K562 (cell line): Measurements from ENCODE around the gene DNAJC25. TPM values are rescaled to one million over a fixed set of nuclear protein-coding genes. Genes with fewer than 3 reads are reported as not detected.

ENCODE experiments used
- ATAC-seq: fragments of 200-7000 bp; cut with Tn5 transposase; 3 replicates; pipeline ENCODE4 v1.9.1; 2020; ENCODE audit warnings: moderate library complexity
- BruUV-seq: library from RNA; stranded (reverse); fragments of 400-500 nt; replicated peaks from 2 replicates; lab custom pipeline; 2021; lab: Mats Ljungman, UMichigan
- CTCF ChIA-PET: fragments of 300-600 bp; formaldehyde crosslinking; extraction: SDS; loops from one replicate; lab custom pipeline; 2021; ENCODE audit warnings: low intra/inter-chr PET ratio; lab: Yijun Ruan, JAX
- POLR2A ChIA-PET: fragments of 300-600, 350-650 bp; sonication (Branson Sonifier 250); formaldehyde crosslinking; extraction: SDS; loops from one replicate; lab custom pipeline; 2021; ENCODE audit warnings: antibody characterized with exemption, inconsistent platforms; lab: Yijun Ruan, JAX
- DNase-seq, 4 experiments: peaks; one replicate each; pipeline versions ENCODE4 v3.0.0 to v3.0.0-alpha.2; 2011 to 2018; ENCODE audit warnings: low spot score in 3 of 4, mixed read lengths in 3 of 4; ENCODE audit errors: extremely low read depth in 1 of 4
- FAIRE-seq: peaks from 2 replicates; lab custom pipeline; 2011; peaks lifted over from hg19 to GRCh38; lab: Jason Lieb, UNC
- H2AFZ ChIP-seq: 2 replicates; pipeline ENCODE4 v1.6.0; 2011; ENCODE audit warnings: low read depth, low read length, control low read depth, inconsistent platforms
- H3K27ac ChIP-seq: fragments of 200-600 bp; 3 replicates; pipeline ENCODE4 v1.8.0; 2011; ENCODE audit warnings: low read depth, mild to moderate bottlenecking, control low read depth, inconsistent platforms, low read length, moderate library complexity, mixed read lengths; ENCODE audit errors: extremely low read depth
- H3K27me3 ChIP-seq, 2 experiments: fragments of 300-600 bp in 1 of 2; 2 replicates in 1 of 2; 3 replicates in 1 of 2; pipeline versions ENCODE4 v1.6.0 to v1.8.0; 2011; ENCODE audit warnings: inconsistent platforms in 2 of 2, low read length in 2 of 2, mild to moderate bottlenecking in 1 of 2, mixed read lengths in 1 of 2, moderate library complexity in 1 of 2; ENCODE audit not compliant: control insufficient read depth in 2 of 2, insufficient read depth in 2 of 2
- H3K36me3 ChIP-seq: fragments of 300-600 bp; 3 replicates; pipeline ENCODE4 v1.8.0; 2011; ENCODE audit warnings: mild to moderate bottlenecking, low read length, inconsistent platforms; ENCODE audit not compliant: control insufficient read depth, insufficient read depth
- H3K4me1 ChIP-seq, 2 experiments: fragments of 200-600 bp in 1 of 2; replicated peaks in 1 of 2; 2 replicates in 1 of 2; 3 replicates in 1 of 2; pipeline versions ENCODE4 v1.5.1 to v1.8.0; 2011; ENCODE audit warnings: inconsistent platforms in 2 of 2, low read length in 2 of 2, mild to moderate bottlenecking in 1 of 2, mixed read lengths in 1 of 2, moderate library complexity in 1 of 2; ENCODE audit not compliant: control insufficient read depth in 2 of 2, insufficient read depth in 2 of 2
- H3K4me2 ChIP-seq: 2 replicates; pipeline ENCODE4 v1.6.1; 2011; ENCODE audit warnings: low read length, control low read depth, inconsistent platforms, mixed read lengths; ENCODE audit not compliant: insufficient read depth
- H3K4me3 ChIP-seq: fragments of 200-600 bp; sonication (generic), shearing (Covaris generic); 2 replicates; pipeline ENCODE4 v1.5.1; 2016; ENCODE audit warnings: control low read depth, inconsistent platforms
- H3K79me2 ChIP-seq: fragments of 200-600 bp; 3 replicates; pipeline ENCODE4 v1.8.0; 2011; ENCODE audit warnings: low read length, inconsistent platforms; ENCODE audit not compliant: control insufficient read depth, insufficient read depth
- H3K9ac ChIP-seq, 2 experiments: 2 replicates each; pipeline versions ENCODE4 v1.6.0 to v1.6.1; 2011; ENCODE audit warnings: low read depth in 2 of 2, low read length in 2 of 2, control low read depth in 1 of 2, inconsistent platforms in 1 of 2, mild to moderate bottlenecking in 1 of 2, mixed read lengths in 1 of 2; ENCODE audit not compliant: insufficient read depth in 1 of 2
- H3K9me1 ChIP-seq: one replicate; pipeline ENCODE4 v1.6.0; 2011; ENCODE audit warnings: inconsistent platforms, mild to moderate bottlenecking, low read length, moderate library complexity; ENCODE audit not compliant: control insufficient read depth, insufficient read depth
- H3K9me3 ChIP-seq: replicated peaks from 2 replicates; pipeline ENCODE4 v1.5.1; 2011; ENCODE audit warnings: low read depth, low read length, inconsistent platforms; ENCODE audit not compliant: control insufficient read depth, insufficient read depth
- H4K20me1 ChIP-seq: replicated peaks from 2 replicates; pipeline ENCODE4 v1.6.1; 2011; ENCODE audit warnings: low read length, inconsistent platforms, mixed read lengths; ENCODE audit not compliant: control insufficient read depth, insufficient read depth
- E2F8 ChIP-seq: fragments of 450-650 bp; IDR thresholded peaks from 2 replicates; pipeline ENCODE4 v1.7.1; 2018; ENCODE audit warnings: mild to moderate bottlenecking, low read depth; ENCODE audit not compliant: partially characterized antibody
- FOXJ3 ChIP-seq: sonication (generic); formaldehyde crosslinking; IDR thresholded peaks from 2 replicates; pipeline ENCODE4 v1.4.0; 2020; ENCODE audit warnings: mild to moderate bottlenecking, missing genetic modification reagents
- GABPB2 ChIP-seq: fragments of 250-450 bp; sonication (Bioruptor Pico); conservative IDR thresholded peaks from 2 replicates; pipeline ENCODE4 v1.5.1; 2021; ENCODE audit warnings: mild to moderate bottlenecking
- JUND ChIP-seq, 2 experiments: IDR thresholded peaks; 2 replicates in 1 of 2; 3 replicates in 1 of 2; pipeline ENCODE4 v1.6.1; 2011; ENCODE audit warnings: borderline replicate concordance in 2 of 2, low read depth in 2 of 2, low read length in 2 of 2, improper control_type of control experiment in 1 of 2, missing biosample characterization in 1 of 2, missing genetic modification characterization in 1 of 2, missing genetic modification reagents in 1 of 2
- KLF1 ChIP-seq: fragments of 450-650 bp; IDR thresholded peaks from 2 replicates; pipeline ENCODE4 v1.6.1; 2016; ENCODE audit warnings: missing genetic modification characterization, missing compliant biosample characterization
- LCOR ChIP-seq: sonication (generic); formaldehyde crosslinking; IDR thresholded peaks from 2 replicates; pipeline ENCODE4 v1.8.0; 2022; ENCODE audit warnings: mild to moderate bottlenecking, missing genetic modification reagents
- MBD2 ChIP-seq: sonication (generic); IDR thresholded peaks from 2 replicates; pipeline ENCODE4 v1.6.1; 2016; ENCODE audit warnings: low read depth, borderline replicate concordance
- NBN ChIP-seq: fragments of 450-650 bp; IDR thresholded peaks from 2 replicates; pipeline ENCODE4 v1.6.1; 2016; ENCODE audit warnings: low read depth, mild to moderate bottlenecking
- PATZ1 ChIP-seq: fragments of 250-450 bp; sonication (Bioruptor Pico); IDR thresholded peaks from 2 replicates; pipeline ENCODE4 v1.5.0; 2020; ENCODE audit warnings: mild to moderate bottlenecking, borderline replicate concordance
- POU5F1 ChIP-seq: fragments of 150-350 bp; IDR thresholded peaks from 2 replicates; pipeline ENCODE4 v1.6.1; 2014; ENCODE audit warnings: borderline replicate concordance, low read length, low read depth, mild to moderate bottlenecking; ENCODE audit not compliant: partially characterized antibody
- PTBP1 ChIP-seq: fragments of 200-400 bp; formaldehyde crosslinking; IDR thresholded peaks from 2 replicates; pipeline ENCODE4 v1.6.1; 2017; ENCODE audit warnings: low read depth, low read length
- RHOXF2B ChIP-seq: fragments of 250-450 bp; sonication (Bioruptor Pico); conservative IDR thresholded peaks from 2 replicates; pipeline ENCODE4 v1.5.1; 2021
- SAFB ChIP-seq: fragments of 200-400 bp; formaldehyde crosslinking; IDR thresholded peaks from 2 replicates; pipeline ENCODE4 v1.6.1; 2017; ENCODE audit warnings: low read depth, low read length, borderline replicate concordance
- SIX5 ChIP-seq, 2 experiments: IDR thresholded peaks; 2 replicates each; pipeline ENCODE4 v1.6.1; 2011; ENCODE audit warnings: low read length in 2 of 2, borderline replicate concordance in 1 of 2, low read depth in 1 of 2, mild to moderate bottlenecking in 1 of 2, moderate library complexity in 1 of 2; ENCODE audit not compliant: insufficient read depth in 1 of 2
- STAT5B ChIP-seq: fragments of 250-450 bp; sonication (Bioruptor Pico); IDR thresholded peaks from 2 replicates; pipeline ENCODE4 v1.8.0; 2021; ENCODE audit warnings: mild to moderate bottlenecking, inconsistent platforms
- ZNF354B ChIP-seq: fragments of 250-450 bp; sonication (Bioruptor Pico); IDR thresholded peaks from 2 replicates; pipeline ENCODE4 v1.4.0; 2020
- ZNF561 ChIP-seq: fragments of 450-650 bp; formaldehyde crosslinking; conservative IDR thresholded peaks from 2 replicates; pipeline ENCODE4 v1.4.0; 2020; ENCODE audit warnings: mild to moderate bottlenecking, moderate library complexity
- WGBS: fragments of 100-300 bp; shearing (Covaris generic); methylation state at CpG from one replicate; pipeline ENCODE4 v1.1.6; 2016; ENCODE audit warnings: low coverage, mixed read lengths; ENCODE audit not compliant: insufficient coverage; ENCODE audit errors: missing lambda C conversion rate; 5-methylcytosine and 5-hydroxymethylcytosine counted together
- in situ Hi-C: fragments of 300-500 bp; cut with MboI; formaldehyde crosslinking; loops from 4 replicates; pipeline ENCODE4 v1.15.0; 2018; ENCODE audit warnings: inconsistent platforms, mixed read lengths
- intact Hi-C: fragments of 100-400 bp; cut with micrococcal nuclease; formaldehyde crosslinking; loops from 2 replicates; pipeline ENCODE4 v1.14.2; 2022
- polyA plus RNA-seq, 8 experiments: library from polyadenylated mRNA; depleted of rRNA in 4 of 8; stranded (reverse) in 5 of 8; unstranded in 3 of 8; fragments of >200 nt; fragmentation: Nextera tagmentation in 2 of 8; fragmentation: Illumina TruSeq in 1 of 8; extraction: Ambion mirVana in 2 of 8; extraction: Trizol in 1 of 8; gene quantifications; 2 replicates each; pipeline versions ENCODE4 v1.2.1 to v1.2.3, GENCODE V29; 2011 to 2014; ENCODE audit warnings: inconsistent platforms in 1 of 8, missing spikeins in 1 of 8
- total RNA-seq, 7 experiments: library from RNA; depleted of rRNA in 6 of 7; stranded (reverse); fragments of >200 nt in 6 of 7; fragmentation: Illumina TruSeq in 2 of 7; extraction: Trizol in 2 of 7; gene quantifications; 2 replicates each; pipeline versions ENCODE4 v1.2.1 to v1.2.3, GENCODE V29; 2011 to 2021; ENCODE audit warnings: low replicate concordance in 1 of 7
- TF ChIP-seq, protein P1 (sequence below): sonication (generic); formaldehyde crosslinking; IDR thresholded peaks from 2 replicates; pipeline ENCODE4 v1.8.0; 2022; ENCODE audit warnings: missing genetic modification reagents, mild to moderate bottlenecking, borderline replicate concordance

The DNAJC25 gene
- total and polyA plus RNA-seq, 9 of the 15 experiments (the other 6 are each of a cell fraction or from before 2014, with no cell fraction given) = 3.7 to 11.2 (median 7.1) TPM

DNA sequence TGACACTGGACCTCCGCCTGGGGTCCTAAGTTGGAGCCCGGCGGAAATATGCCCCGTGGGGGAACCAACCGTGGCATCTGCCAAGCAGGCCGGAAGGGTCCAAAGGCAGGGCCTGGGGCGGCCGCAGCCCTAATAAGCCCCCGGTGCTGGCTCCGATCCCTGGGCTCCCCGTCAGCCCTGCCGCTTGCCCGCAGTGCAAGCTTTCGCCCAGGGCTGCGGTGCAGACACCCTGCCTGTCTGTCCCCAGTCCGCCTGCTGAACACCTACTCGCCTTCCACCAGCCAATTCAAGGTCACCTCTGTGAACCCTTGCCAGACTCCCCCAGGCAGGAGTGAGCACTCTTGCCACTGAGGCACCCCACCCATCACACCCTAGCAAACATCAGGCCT is 31.2 kb upstream of the DNAJC25 start:
- no peak overlapping the region for H3K9ac ChIP-seq
- TF ChIP-seq NBN (no peak), LCOR (CRISPR knock-in tag) (no peak), STAT5B (CRISPR knock-in tag) (no peak), FOXJ3 (no peak), RHOXF2B (CRISPR knock-in tag) (no peak), PTBP1 (no peak), KLF1 (tag) (no peak), ZNF354B (no peak), JUND (IDR thresholded peaks at IDR 0.05; ENCODE audit: borderline replicate concordance, low read depth, low read length) (no peak), JUND (tag; IDR thresholded peaks at IDR 0.05; ENCODE audit: borderline replicate concordance, low read depth, low read length) (no peak), PATZ1 (CRISPR knock-in tag) (no peak), GABPB2 (CRISPR knock-in tag) (no peak), SIX5 (IDR thresholded peaks at IDR 0.05; ENCODE audit: borderline replicate concordance in 1 of 2, insufficient read depth in 1 of 2, low read depth in 1 of 2, low read length in 2 of 2) (no peak), E2F8 (no peak), SAFB (no peak), MBD2 (no peak), ZNF561 (CRISPR knock-in tag) (no peak), POU5F1 (no peak)
- TF ChIP-seq, protein P1, sequence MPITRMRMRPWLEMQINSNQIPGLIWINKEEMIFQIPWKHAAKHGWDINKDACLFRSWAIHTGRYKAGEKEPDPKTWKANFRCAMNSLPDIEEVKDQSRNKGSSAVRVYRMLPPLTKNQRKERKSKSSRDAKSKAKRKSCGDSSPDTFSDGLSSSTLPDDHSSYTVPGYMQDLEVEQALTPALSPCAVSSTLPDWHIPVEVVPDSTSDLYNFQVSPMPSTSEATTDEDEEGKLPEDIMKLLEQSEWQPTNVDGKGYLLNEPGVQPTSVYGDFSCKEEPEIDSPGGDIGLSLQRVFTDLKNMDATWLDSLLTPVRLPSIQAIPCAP (CRISPR knock-in tag) = no peak

More for the DNA sequence above, 31.2 kb upstream of the DNAJC25 start:
- no peak overlapping the region for H3K27ac ChIP-seq
- DNase-seq (no peak), ATAC-seq (no peak), FAIRE-seq (no peak)
- H3K36me3 ChIP-seq = no peaks in the 10 kb centered on the region
- peaks cover 2% of the 10 kb centered on the region; the same call in 1 of the 2 replicates for H3K9me3 ChIP-seq
- intact Hi-C loops = loop anchor here (5.0 to 10.0 kb wide), 2 partner anchors 125 to 472 kb away; no protein-coding TSS in a partner anchor
- H3K79me2 ChIP-seq = no peaks in the 10 kb centered on the region
- CTCF ChIA-PET = no interaction called here
- BruUV-seq = no TSS peak
- POLR2A ChIA-PET = interaction anchor here (1.1 kb wide), 1 partner anchor 12 kb away, joined by 3 read pairs; no protein-coding TSS in a partner anchor
- no peak overlapping the region for H3K4me2 ChIP-seq
- in situ Hi-C loops = no loop called here
- H3K4me3 ChIP-seq = no peak overlapping the region
- H4K20me1 ChIP-seq = no peaks in the 10 kb centered on the region
- no peaks in the 10 kb centered on the region for H3K9me1 ChIP-seq
- 73% methylated on average over 15 of the region's 17 CpGs for WGBS
- peaks cover 15 to 18% of the 10 kb centered on the region in 2 experiments; a peak in 4 of 5 replicates for H3K27me3 ChIP-seq
- H2AFZ ChIP-seq = no peak overlapping the region
- H3K4me1 ChIP-seq = peaks cover 2 to 14% of the 10 kb centered on the region in 2 experiments; a peak in 2 of 5 replicates
